IPS DF 6.9 (cell line): Measurements from ENCODE around the gene ALOX15B.

Experiments used
- DNase-seq: peaks from one replicate; pipeline ENCODE4 v3.0.0-alpha.2; 2013; ENCODE audit warnings: low read depth, low spot score
- H3K27ac ChIP-seq: one replicate; pipeline ENCODE4 v1.5.1; 2013; ENCODE audit warnings: low read length, control low read depth
- H3K27me3 ChIP-seq: 2 replicates; pipeline ENCODE4 v1.6.1; 2013; ENCODE audit warnings: mild to moderate bottlenecking, low read length; ENCODE audit not compliant: control insufficient read depth, insufficient read depth
- H3K36me3 ChIP-seq: 2 replicates; pipeline ENCODE4 v1.6.1; 2013; ENCODE audit warnings: low read length; ENCODE audit not compliant: control insufficient read depth, insufficient read depth
- H3K4me1 ChIP-seq: 2 replicates; pipeline ENCODE4 v1.6.1; 2013; ENCODE audit warnings: low read length; ENCODE audit not compliant: control insufficient read depth, insufficient read depth
- H3K4me3 ChIP-seq: 2 replicates; pipeline ENCODE4 v1.5.1; 2013; ENCODE audit warnings: mild to moderate bottlenecking, low read length
- H3K9me3 ChIP-seq: 2 replicates; pipeline ENCODE4 v1.6.1; 2013; ENCODE audit warnings: low read length, inconsistent platforms; ENCODE audit not compliant: control insufficient read depth, insufficient read depth
- WGBS: extraction: QIAGEN DNeasy Blood & Tissue Kit; methylation state at CpG from one replicate; pipeline ENCODE4 v1.1.7; 2013; ENCODE audit warnings: mixed read lengths, missing lambda C conversion rate; ENCODE audit not compliant: insufficient read length, insufficient coverage; 5-methylcytosine and 5-hydroxymethylcytosine counted together

Gene ALOX15B

GRCh38 chr17:8013731-8014557 is 24.9 kb upstream of the ALOX15B start:
- peaks cover 5% of the 10 kb centered on the region for H3K4me1 ChIP-seq
- no peaks in the 10 kb centered on the region; the same call in 1 of the 2 replicates for H3K27me3 ChIP-seq
- H3K4me3 ChIP-seq, result no peak overlapping the region
- no peaks in the 10 kb centered on the region for H3K9me3 ChIP-seq
- H3K36me3 ChIP-seq, result no peaks in the 10 kb centered on the region
- H3K27ac ChIP-seq, result no peak overlapping the region
- DNase-seq, result no peak
- whole genome bisulfite sequencing, result no CpG with 5 or more reads among the region's 12 CpGs

- Histone ChIP-seq H3K27me3 (no peaks in the 10 kb centered on the region; the same call in 1 of the 2 replicates), H3K9me3 (no peaks in the 10 kb centered on the region), H3K4me1 (peaks cover 5% of the 10 kb centered on the region), H3K27ac (no peak overlapping the region), H3K36me3 (no peaks in the 10 kb centered on the region), H3K4me3 (no peak overlapping the region)
- WGBS, result no CpG with 5 or more reads among the region's 9 CpGs
- no peak for DNase-seq
These were observed 24.4 kb upstream of the ALOX15B start for GRCh38 chr17:8014558-8014850.

- H3K4me3 ChIP-seq, result peak overlapping the region; percentile 81; the same call in 1 of the 2 replicates
- no peak overlapping the region for H3K27ac ChIP-seq
- WGBS, result no CpG with 5 or more reads among the region's 44 CpGs
- DNase-seq, result no peak
- no peaks in the 10 kb centered on the region for H3K9me3 ChIP-seq
- no peaks in the 10 kb centered on the region for H3K36me3 ChIP-seq
- no peaks in the 10 kb centered on the region; the same call in 1 of the 2 replicates for H3K27me3 ChIP-seq
- H3K4me1 ChIP-seq, result peaks cover 5% of the 10 kb centered on the region
These were observed 23.5 kb upstream of the ALOX15B start for GRCh38 chr17:8015236-8015956.

- Histone ChIP-seq H3K27ac (no peak overlapping the region), H3K27me3 (no peaks in the 10 kb centered on the region; the same call in 1 of the 2 replicates), H3K4me1 (peaks cover 5% of the 10 kb centered on the region), H3K36me3 (no peaks in the 10 kb centered on the region), H3K4me3 (peak overlapping the region; percentile 81), H3K9me3 (no peaks in the 10 kb centered on the region)
- DNase-seq, result no peak
- WGBS, result no CpG with 5 or more reads among the region's 46 CpGs
These were observed 22.8 kb upstream of the ALOX15B start for GRCh38 chr17:8015957-8016631.

DNA sequence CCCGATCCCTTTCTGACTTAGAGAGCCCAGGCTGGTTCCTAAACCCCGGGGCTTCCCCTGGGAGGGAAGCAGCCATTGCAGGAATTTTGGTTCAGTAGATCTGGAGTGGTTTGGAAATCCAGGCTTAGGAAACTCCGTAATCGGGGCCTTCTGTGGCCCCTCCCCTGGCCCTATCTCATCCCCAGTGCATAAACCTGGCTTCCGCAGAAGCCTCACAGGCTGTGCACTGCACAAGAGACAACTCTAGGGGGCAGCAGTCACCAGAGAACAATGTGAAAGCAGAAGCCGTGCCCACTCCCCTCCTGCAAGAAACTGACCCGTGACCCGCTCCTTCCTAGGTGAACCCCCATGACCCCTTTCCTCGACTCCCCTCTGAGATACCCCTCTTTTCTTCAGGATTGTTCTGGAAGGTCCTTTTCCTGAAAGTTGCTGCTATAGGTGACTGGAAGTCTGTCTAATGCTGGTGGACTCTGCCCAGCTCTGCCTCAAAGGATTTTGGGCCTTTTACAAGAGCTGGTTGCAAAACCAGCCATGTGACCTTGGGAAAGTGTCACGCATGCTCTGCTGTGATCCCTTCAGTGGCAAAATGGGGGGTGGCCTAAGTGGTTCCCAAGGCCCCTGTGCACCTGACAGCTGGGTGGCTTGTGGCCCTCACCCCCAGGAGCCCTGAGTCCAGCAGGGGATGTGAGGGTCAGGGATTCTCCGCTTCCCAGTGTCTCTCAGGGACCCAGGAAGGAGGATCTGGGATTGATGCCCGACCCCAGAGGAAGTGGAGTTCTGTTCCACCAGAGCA is 22.0 kb upstream of the ALOX15B start:
- Histone ChIP-seq H3K9me3 (no peaks in the 10 kb centered on the region), H3K27ac (no peak overlapping the region), H3K4me1 (peaks cover 5% of the 10 kb centered on the region), H3K4me3 (peak overlapping the region; percentile 81; the same call in 1 of the 2 replicates), H3K27me3 (no peaks in the 10 kb centered on the region; the same call in 1 of the 2 replicates), H3K36me3 (no peaks in the 10 kb centered on the region)
- no CpG with 5 or more reads among the region's 12 CpGs for WGBS
- DNase-seq, result peak; percentile 87

GRCh38 chr17:8018436-8018835 is 20.4 kb upstream of the ALOX15B start:
- peaks cover 5% of the 10 kb centered on the region for H3K4me1 ChIP-seq
- WGBS, result no CpG with 5 or more reads among the region's 3 CpGs
- no peak for DNase-seq

DNA sequence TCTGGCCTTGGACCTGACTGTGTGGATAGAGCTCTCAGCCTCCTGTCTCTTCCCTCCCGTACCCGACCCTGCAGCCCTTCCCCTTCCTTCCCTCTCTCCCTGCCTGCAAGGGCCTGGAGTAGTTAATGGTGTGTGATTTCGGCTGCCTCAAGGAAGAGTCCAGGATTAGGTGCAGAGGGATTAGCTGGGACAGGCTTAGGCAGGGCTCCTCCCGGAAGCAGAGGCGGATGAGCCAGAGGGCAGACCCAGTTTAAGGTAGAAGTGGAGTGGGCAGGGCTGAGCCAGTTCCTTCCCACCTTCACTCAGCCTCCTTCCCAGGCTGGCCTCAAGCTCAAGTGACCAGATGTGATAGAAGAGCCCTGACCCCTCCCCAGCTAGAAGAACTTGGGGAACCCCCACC is 19.7 kb upstream of the ALOX15B start:
- no peaks in the 10 kb centered on the region for H3K9me3 ChIP-seq
- DNase-seq, result no peak
- H3K27me3 ChIP-seq, result no peaks in the 10 kb centered on the region; the same call in 1 of the 2 replicates
- H3K4me1 ChIP-seq, result peaks cover 5% of the 10 kb centered on the region
- no CpG with 5 or more reads among the region's 5 CpGs for WGBS
- no peak overlapping the region for H3K27ac ChIP-seq
- no peaks in the 10 kb centered on the region for H3K36me3 ChIP-seq
- no peak overlapping the region for H3K4me3 ChIP-seq

More at GRCh38 chr17:8018436-8018835, 20.4 kb upstream of the ALOX15B start:
- Histone ChIP-seq H3K27me3 (no peaks in the 10 kb centered on the region; the same call in 1 of the 2 replicates), H3K4me3 (no peak overlapping the region), H3K36me3 (no peaks in the 10 kb centered on the region), H3K9me3 (no peaks in the 10 kb centered on the region), H3K27ac (no peak overlapping the region)

DNA sequence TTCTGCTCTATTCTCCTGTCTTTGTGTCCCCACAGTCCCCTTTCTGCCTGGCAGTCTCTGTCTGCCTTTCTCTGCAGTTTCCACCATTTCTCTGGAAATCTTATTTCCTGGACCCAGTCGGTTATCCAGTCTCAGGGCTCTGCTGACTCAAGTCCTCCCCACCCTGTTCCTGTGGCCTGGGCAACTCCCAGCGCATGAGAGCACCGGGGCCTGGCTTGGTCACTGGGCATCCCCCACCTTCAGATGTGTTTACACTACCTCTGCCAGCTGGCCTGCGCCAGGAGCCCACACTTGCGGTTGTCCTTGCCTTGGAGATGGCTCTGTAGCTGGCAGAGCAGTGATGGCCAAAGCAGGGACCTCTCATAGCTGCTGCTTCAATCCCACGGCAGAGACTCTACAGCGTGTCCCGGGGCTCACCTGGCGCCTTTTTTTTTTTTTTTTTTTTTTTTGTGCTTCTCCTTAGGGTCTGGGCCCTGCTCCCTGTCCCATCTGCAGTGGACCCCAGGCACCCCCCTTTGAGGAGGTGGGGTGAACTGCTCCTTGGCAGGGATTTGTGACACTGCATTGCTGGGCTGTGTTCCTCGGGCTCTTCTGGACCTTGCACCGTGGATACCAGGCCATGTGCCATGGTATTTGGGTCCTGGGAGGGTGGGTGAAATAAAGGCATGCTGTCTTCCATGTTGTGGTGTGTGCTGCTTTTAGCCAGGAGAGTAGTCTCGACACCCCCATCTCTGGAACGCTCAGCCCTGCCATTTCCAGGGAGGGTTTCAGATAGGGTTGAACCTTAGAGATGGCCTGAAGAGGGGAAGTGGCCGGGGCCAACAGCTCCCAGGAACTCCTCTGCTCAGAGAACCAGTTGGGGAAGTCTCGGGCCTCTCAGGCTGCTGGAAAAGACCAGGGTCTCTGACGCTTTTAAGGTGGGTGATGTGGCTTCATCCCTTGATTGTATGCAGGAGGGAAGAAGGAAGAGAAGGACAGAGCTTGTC is 18.9 kb upstream of the ALOX15B start:
- Histone ChIP-seq H3K4me3 (no peak overlapping the region), H3K9me3 (no peaks in the 10 kb centered on the region), H3K27me3 (no peaks in the 10 kb centered on the region; the same call in 1 of the 2 replicates), H3K4me1 (peaks cover 5% of the 10 kb centered on the region), H3K36me3 (no peaks in the 10 kb centered on the region), H3K27ac (no peak overlapping the region)
- no CpG with 5 or more reads among the region's 16 CpGs for WGBS
- DNase-seq, result no peak
